Endothelial cell of umbilical vein (primary cell): Measurements from ENCODE around the gene MUCL3. TPM values are rescaled to one million over a fixed set of nuclear protein-coding genes. Genes with fewer than 3 reads are reported as not detected.

Experiments used
- BruUV-seq: library from RNA; stranded (reverse); fragments of 400-500 nt; replicated peaks from 2 replicates; lab custom pipeline; 2021; lab: Mats Ljungman, UMichigan
- CTCF ChIA-PET: fragments of 300-600, 350-600 bp; sonication (Branson Sonifier 250); formaldehyde crosslinking; loops from one replicate; lab custom pipeline; 2021; ENCODE audit warnings: antibody characterized with exemption, inconsistent platforms; lab: Charles Lee
- POLR2A ChIA-PET: fragments of 300-600, 350-600 bp; sonication (Branson Sonifier 250); formaldehyde crosslinking; loops from one replicate; lab custom pipeline; 2021; ENCODE audit warnings: antibody characterized with exemption, inconsistent platforms; lab: Charles Lee
- DNase-seq: peaks from one replicate; pipeline ENCODE4 v3.0.0-alpha.2; 2011; ENCODE audit warnings: low read depth, low spot score
- FAIRE-seq: peaks from 2 replicates; lab custom pipeline; 2011; peaks lifted over from hg19 to GRCh38; lab: Jason Lieb, UNC
- H2AFZ ChIP-seq: 2 replicates; pipeline ENCODE4 v1.6.0; 2012; ENCODE audit warnings: low read depth, low read length, control low read depth, inconsistent platforms
- H3K27ac ChIP-seq: 2 replicates; pipeline ENCODE4 v1.5.1; 2011; ENCODE audit warnings: low read depth, mild to moderate bottlenecking, control low read depth, low read length, moderate library complexity; ENCODE audit not compliant: insufficient read depth
- H3K27me3 ChIP-seq, 2 experiments: 2 replicates each; pipeline versions ENCODE4 v1.6.0 to v1.6.1; 2011; ENCODE audit warnings: low read length in 2 of 2, mixed read lengths in 1 of 2; ENCODE audit not compliant: control insufficient read depth in 2 of 2, insufficient read depth in 2 of 2
- H3K36me3 ChIP-seq, 2 experiments: 2 replicates in 1 of 2; 3 replicates in 1 of 2; pipeline ENCODE4 v1.5.1; 2011; ENCODE audit warnings: low read length in 2 of 2, mild to moderate bottlenecking in 1 of 2, moderate library complexity in 1 of 2; ENCODE audit not compliant: control insufficient read depth in 2 of 2, insufficient read depth in 2 of 2; ENCODE audit errors: extremely low read depth in 1 of 2
- H3K4me1 ChIP-seq: 3 replicates; pipeline ENCODE4 v1.5.1; 2011; ENCODE audit warnings: mild to moderate bottlenecking, low read length; ENCODE audit not compliant: control insufficient read depth, insufficient read depth; ENCODE audit errors: extremely low read depth
- H3K4me2 ChIP-seq: 2 replicates; pipeline ENCODE4 v1.6.1; 2011; ENCODE audit warnings: low read length, control low read depth, mixed read lengths; ENCODE audit not compliant: insufficient read depth
- H3K4me3 ChIP-seq, 3 experiments: fragments of 200-600 bp in 1 of 3; sonication (generic), shearing (Covaris generic) in 1 of 3; replicated peaks in 1 of 3; 2 replicates each; pipeline ENCODE4 v1.5.1; 2011 to 2016; ENCODE audit warnings: control low read depth in 3 of 3, low read length in 3 of 3, mild to moderate bottlenecking in 2 of 3, inconsistent platforms in 1 of 3, low read depth in 1 of 3, moderate library complexity in 1 of 3; ENCODE audit not compliant: insufficient read depth in 1 of 3
- H3K79me2 ChIP-seq: 2 replicates; pipeline ENCODE4 v1.6.0; 2012; ENCODE audit warnings: low read length, inconsistent platforms; ENCODE audit not compliant: control insufficient read depth, insufficient read depth
- H3K9ac ChIP-seq: replicated peaks from 2 replicates; pipeline ENCODE3; 2011; ENCODE audit warnings: low read length, control low read depth; ENCODE audit not compliant: insufficient read depth; ENCODE audit errors: extremely low read depth
- H3K9me1 ChIP-seq: replicated peaks from 3 replicates; pipeline ENCODE4 v1.6.0; 2011; ENCODE audit warnings: mild to moderate bottlenecking, low read length; ENCODE audit not compliant: control insufficient read depth, insufficient read depth; ENCODE audit errors: extremely low read depth
- H3K9me3 ChIP-seq: replicated peaks from 2 replicates; pipeline ENCODE4 v1.5.1; 2012; ENCODE audit warnings: low read length, inconsistent platforms; ENCODE audit not compliant: control insufficient read depth, insufficient read depth
- H4K20me1 ChIP-seq: replicated peaks from 2 replicates; pipeline ENCODE3; 2011; ENCODE audit warnings: mild to moderate bottlenecking, low read length; ENCODE audit not compliant: control insufficient read depth, insufficient read depth; ENCODE audit errors: extremely low read depth
- CTCF ChIP-seq, 2 donors: IDR thresholded peaks; 1 replicate in 1 of 2; 2 replicates in 1 of 2; pipeline ENCODE4 v1.5.1; 2011; ENCODE audit warnings: low read length in 2 of 2, mild to moderate bottlenecking in 2 of 2, moderate library complexity in 2 of 2, control low read depth in 1 of 2, inconsistent platforms in 1 of 2, low read depth in 1 of 2; ENCODE audit not compliant: insufficient read depth in 1 of 2; ENCODE audit errors: extremely low read depth in 1 of 2
- FOS ChIP-seq: IDR thresholded peaks from 2 replicates; pipeline ENCODE4 v1.6.1; 2011; ENCODE audit warnings: mild to moderate bottlenecking, low read length, moderate library complexity, borderline replicate concordance; ENCODE audit not compliant: insufficient read depth
- GATA2 ChIP-seq: IDR thresholded peaks from 2 replicates; pipeline ENCODE4 v1.7.0; 2011; ENCODE audit warnings: low read depth, mild to moderate bottlenecking, moderate library complexity, mixed read lengths, low read length; ENCODE audit not compliant: insufficient read length, insufficient read depth
- JUN ChIP-seq: IDR thresholded peaks from 2 replicates; pipeline ENCODE4 v1.6.1; 2011; ENCODE audit warnings: borderline replicate concordance, low read depth; ENCODE audit not compliant: insufficient read length, insufficient read depth
- MAX ChIP-seq: IDR thresholded peaks from 2 replicates; pipeline ENCODE4 v1.6.1; 2011; ENCODE audit not compliant: insufficient read depth, insufficient read length
- dilution Hi-C: fragments of 300-500 bp; cut with MboI; formaldehyde crosslinking; loops from one replicate; pipeline ENCODE4 v1.15.0; 2019; ENCODE audit warnings: low sequenced_read_pairs; ENCODE audit not compliant: extremely low pct_ligation_motif_present
- intact Hi-C: fragments of 100-400 bp; cut with micrococcal nuclease; formaldehyde crosslinking; loops from one replicate; pipeline ENCODE4 v1.10.0; 2022
- polyA plus RNA-seq, 4 experiments: library from polyadenylated mRNA; depleted of rRNA in 3 of 4; stranded (reverse) in 3 of 4; unstranded in 1 of 4; fragments of >200 nt; gene quantifications; 2 replicates each; pipeline versions ENCODE4 v1.2.1 to v1.2.3, GENCODE V29; 2011 to 2012; ENCODE audit warnings: missing spikeins in 1 of 4
- total RNA-seq: library from RNA; stranded (reverse); gene quantifications from 2 replicates; pipeline ENCODE4 v1.2.3, GENCODE V29; 2021

Gene MUCL3
- total and polyA plus RNA-seq, 2 donors (not counting 3 experiments of a cell fraction or from before 2014, with no cell fraction given) = not detected

- Histone ChIP-seq H2AFZ (peak overlapping the region; percentile 93), H3K4me2 (peak overlapping the region; percentile 50), H3K4me3 (peak overlapping the region in 2 of 3 experiments; percentile 30 to 44), H3K27me3 (no peaks in the 10 kb centered on the region), H4K20me1 (no peaks in the 10 kb centered on the region), H3K9me3 (no peaks in the 10 kb centered on the region), H3K36me3 (peaks cover 5 to 31% of the 10 kb centered on the region in 2 experiments), H3K4me1 (peaks cover 25% of the 10 kb centered on the region), H3K27ac (peak overlapping the region; percentile 67), H3K9me1 (no peaks in the 10 kb centered on the region), H3K9ac (peak overlapping the region; percentile 90), H3K79me2 (no peaks in the 10 kb centered on the region)
- no TSS peak for BruUV-seq
- ChIA-PET CTCF (interaction anchor here (0.8 to 7.6 kb wide), 29 partner anchors 9 to 452 kb away, joined by 3 to 142 read pairs (median 6); partner anchors contain the start of genes DDR1, MUCL3, PSORS1C1 and SFTA2), POLR2A (no interaction called here)
- no peak for FAIRE-seq
- TF ChIP-seq FOS = no peak
- TF ChIP-seq JUN = no peak
- no peak for TF ChIP-seq GATA2
- TF ChIP-seq MAX = no peak
- TF ChIP-seq CTCF (IDR thresholded peaks at IDR 0.05; ENCODE audit: extremely low read depth in 1 of 2, insufficient read depth in 1 of 2, low read depth in 1 of 2, low read length in 2 of 2) = no peak
- dilution Hi-C loops = no loop called here
- intact Hi-C loops = loop anchor here (1.0 kb wide), 7 partner anchors 87 to 277 kb away; no protein-coding TSS in a partner anchor
- peak; percentile 9 for DNase-seq
These were observed 25.8 kb upstream of the MUCL3 start for GRCh38 chr6:30914854-30915590.
